ENCODE data around the gene GLYR1. TPM values are rescaled to one million over a fixed set of nuclear protein-coding genes. Genes with fewer than 3 reads are reported as not detected.

GLYR1 gene
- total RNA-seq, 1 donor from 2014 or later, result 105 TPM

- no peak for DNase-seq (ENCODE audit: low spot score in 2 of 2, unreplicated experiment in 2 of 2)
- no peak for TF ChIP-seq CTCF (IDR thresholded peaks at IDR 0.05; ENCODE audit: unreplicated experiment)
- no peak overlapping the region for H3K27ac Mint-ChIP-seq
- H3K27me3 Mint-ChIP-seq (ENCODE audit: low read depth), result no peaks in the 10 kb centered on the region
- H3K4me1 Mint-ChIP-seq, result peaks cover 6% of the 10 kb centered on the region
- no peak overlapping the region for H3K4me3 Mint-ChIP-seq
- H3K9me3 Mint-ChIP-seq, result no peaks in the 10 kb centered on the region
- peaks cover 18% of the 10 kb centered on the region for H3K36me3 Mint-ChIP-seq
Measured at GRCh38 chr16:4892361-4893102, 45.4 kb upstream of the GLYR1 start.

DNA sequence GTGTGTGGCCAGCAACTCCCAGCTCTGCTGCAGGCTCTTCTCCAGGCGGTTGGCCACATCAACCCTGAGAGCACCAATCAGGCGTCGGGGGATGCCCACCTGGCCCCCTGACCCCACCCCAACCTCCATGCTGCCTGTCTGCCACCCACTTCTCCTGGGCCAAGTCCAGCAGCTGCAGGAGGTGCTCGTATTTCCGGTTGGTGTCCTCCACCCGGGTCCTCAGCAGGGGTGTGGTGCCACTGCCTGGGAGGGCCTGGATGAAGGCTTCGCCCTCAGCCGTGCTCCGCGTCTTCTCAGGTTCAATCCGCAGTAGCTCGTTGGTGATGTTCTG, 44.8 kb upstream of the GLYR1 start:
- Mint-ChIP-seq H3K9me3 (no peaks in the 10 kb centered on the region), H3K36me3 (peaks cover 22% of the 10 kb centered on the region), H3K4me1 (peaks cover 6% of the 10 kb centered on the region), H3K27me3 (ENCODE audit: low read depth) (no peaks in the 10 kb centered on the region), H3K27ac (no peak overlapping the region), H3K4me3 (no peak overlapping the region)
- no peak for DNase-seq (ENCODE audit: low spot score in 2 of 2, unreplicated experiment in 2 of 2)
- no peak for TF ChIP-seq CTCF (IDR thresholded peaks at IDR 0.05; ENCODE audit: unreplicated experiment)

DNA sequence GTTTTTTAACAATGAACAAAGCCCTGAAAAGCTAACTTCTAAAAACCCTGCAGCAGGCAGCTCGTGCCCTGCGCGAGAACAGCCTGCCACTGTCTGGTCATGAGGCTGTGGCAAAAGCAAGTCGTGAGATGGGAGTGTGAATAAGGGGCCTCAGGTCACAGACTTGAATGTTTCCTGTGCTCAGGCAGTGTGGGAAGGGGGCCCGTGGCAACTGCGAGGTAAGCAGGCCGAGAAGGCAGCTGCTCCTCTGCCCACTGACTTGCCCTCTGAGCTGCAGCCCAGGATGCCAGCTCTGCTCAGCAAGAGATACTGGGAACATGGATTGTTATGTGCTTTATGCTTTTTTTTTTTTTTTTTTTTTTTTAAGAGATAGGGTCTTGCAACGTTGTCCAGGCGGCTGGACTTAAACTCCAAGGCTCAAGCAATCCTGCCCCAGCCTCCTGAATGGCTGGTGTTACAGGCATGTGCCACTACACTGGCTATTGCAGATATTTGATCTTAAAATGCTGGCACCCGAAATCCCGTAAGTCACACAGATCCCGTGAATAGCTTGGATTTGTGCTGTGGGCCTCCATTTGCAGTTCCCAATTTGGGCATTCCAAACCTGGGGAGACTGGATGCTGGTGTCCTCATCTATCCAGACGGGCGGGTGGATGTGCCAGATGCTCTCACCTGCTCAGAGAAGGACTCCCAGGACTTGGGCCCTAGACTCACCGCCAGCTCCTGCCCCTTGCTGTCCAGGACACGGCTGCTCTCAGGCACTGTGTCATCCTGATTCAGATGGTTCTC, 44.2 kb upstream of the GLYR1 start:
- no peak for DNase-seq (ENCODE audit: low spot score in 2 of 2, unreplicated experiment in 2 of 2)
- Mint-ChIP-seq H3K9me3 (no peaks in the 10 kb centered on the region), H3K27ac (no peak overlapping the region), H3K27me3 (ENCODE audit: low read depth) (no peaks in the 10 kb centered on the region), H3K4me1 (peaks cover 6% of the 10 kb centered on the region), H3K36me3 (peaks cover 25% of the 10 kb centered on the region), H3K4me3 (no peak overlapping the region)
- TF ChIP-seq CTCF (IDR thresholded peaks at IDR 0.05; ENCODE audit: unreplicated experiment), result no peak

- no peak for TF ChIP-seq CTCF (IDR thresholded peaks at IDR 0.05; ENCODE audit: unreplicated experiment)
- Mint-ChIP-seq H3K27me3 (ENCODE audit: low read depth) (no peaks in the 10 kb centered on the region), H3K4me3 (no peak overlapping the region), H3K9me3 (no peaks in the 10 kb centered on the region), H3K4me1 (peaks cover 6% of the 10 kb centered on the region), H3K36me3 (peaks cover 28% of the 10 kb centered on the region), H3K27ac (no peak overlapping the region)
- DNase-seq (ENCODE audit: low spot score in 2 of 2, unreplicated experiment in 2 of 2), result no peak
Measured at GRCh38 chr16:4890686-4891085, 43.6 kb upstream of the GLYR1 start.

GRCh38 chr16:4890026-4890425, 42.9 kb upstream of the GLYR1 start:
- no peaks in the 10 kb centered on the region for H3K27me3 Mint-ChIP-seq (ENCODE audit: low read depth)
- H3K36me3 Mint-ChIP-seq, result peaks cover 34% of the 10 kb centered on the region
- H3K4me1 Mint-ChIP-seq, result peaks cover 6% of the 10 kb centered on the region
- no peak overlapping the region for H3K27ac Mint-ChIP-seq
- H3K9me3 Mint-ChIP-seq, result no peaks in the 10 kb centered on the region
- no peak for TF ChIP-seq CTCF (IDR thresholded peaks at IDR 0.05; ENCODE audit: unreplicated experiment)
- DNase-seq (ENCODE audit: low spot score in 2 of 2, unreplicated experiment in 2 of 2), result no peak
- H3K4me3 Mint-ChIP-seq, result no peak overlapping the region

Data from mesothelial cell of epicardium (in vitro differentiated cells).